GM23338 (cell line): ENCODE results near the gene FAM89B. TPM values are rescaled to one million over a fixed set of nuclear protein-coding genes. Genes with fewer than 3 reads are reported as not detected.

ENCODE experiments used
- ATAC-seq: fragments of 200-7000 bp; cut with Tn5 transposase; 3 replicates; pipeline ENCODE4 v1.9.1; 2020
- DNase-seq: peaks from one replicate; pipeline ENCODE4 v3.0.0-alpha.2; 2015; ENCODE audit warnings: low spot score
- H2AFZ ChIP-seq: fragments of 200-600 bp; sonication (generic); 2 replicates; pipeline ENCODE4 v1.8.0; 2016; ENCODE audit warnings: antibody characterized with exemption, mild to moderate bottlenecking, moderate library complexity
- H3F3A ChIP-seq: fragments of 200-600 bp; sonication (generic); replicated peaks from 2 replicates; pipeline ENCODE4 v1.8.0; 2017; ENCODE audit warnings: antibody characterized with exemption, mixed run types, low read depth
- H3K27ac ChIP-seq: fragments of 200-600 bp; sonication (generic); 2 replicates; pipeline ENCODE4 v1.6.1; 2016; ENCODE audit warnings: low read depth
- H3K27me3 ChIP-seq: fragments of 200-600 bp; sonication (generic); 2 replicates; pipeline ENCODE4 v1.8.0; 2016; ENCODE audit warnings: mild to moderate bottlenecking, mixed run types, moderate library complexity; ENCODE audit not compliant: insufficient read depth
- H3K36me3 ChIP-seq: fragments of 200-600 bp; sonication (generic); 2 replicates; pipeline ENCODE4 v1.8.0; 2016; ENCODE audit warnings: mild to moderate bottlenecking; ENCODE audit not compliant: insufficient read depth
- H3K4me1 ChIP-seq: fragments of 200-600 bp; sonication (generic); 2 replicates; pipeline ENCODE4 v1.8.0; 2016; ENCODE audit warnings: mild to moderate bottlenecking, moderate library complexity; ENCODE audit not compliant: insufficient read depth
- H3K4me2 ChIP-seq: fragments of 200-600 bp; sonication (generic); 2 replicates; pipeline ENCODE4 v1.7.1; 2017; ENCODE audit warnings: mixed run types
- H3K4me3 ChIP-seq: fragments of 200-600 bp; sonication (generic); 2 replicates; pipeline ENCODE4 v1.6.1; 2016; ENCODE audit warnings: mixed run types
- H3K79me2 ChIP-seq: fragments of 200-600 bp; sonication (generic); replicated peaks from 2 replicates; pipeline ENCODE4 v1.8.0; 2017; ENCODE audit warnings: mild to moderate bottlenecking; ENCODE audit not compliant: insufficient read depth
- H3K9me2 ChIP-seq: fragments of 200-600 bp; sonication (generic); 2 replicates; pipeline ENCODE4 v1.8.0; 2017; ENCODE audit not compliant: insufficient read depth
- H4K20me1 ChIP-seq: fragments of 200-600 bp; sonication (generic); replicated peaks from 2 replicates; pipeline ENCODE4 v1.8.0; 2017; ENCODE audit warnings: mild to moderate bottlenecking; ENCODE audit not compliant: insufficient read depth
- H3K27ac Mint-ChIP-seq: 2 replicates; pipeline ENCODE4 v1.8.0; 2020; ENCODE audit warnings: inconsistent platforms, mild to moderate bottlenecking, moderate library complexity, mixed read lengths
- H3K27me3 Mint-ChIP-seq: 3 replicates; pipeline ENCODE4 v1.8.0; 2022; ENCODE audit warnings: low read depth, mild to moderate bottlenecking, moderate library complexity, mixed read lengths, inconsistent platforms; ENCODE audit not compliant: insufficient read depth, poor library complexity
- H3K36me3 Mint-ChIP-seq: 3 replicates; pipeline ENCODE4 v1.8.0; 2021; ENCODE audit warnings: low read depth, mild to moderate bottlenecking, inconsistent platforms, moderate library complexity, mixed read lengths
- H3K4me1 Mint-ChIP-seq: 3 replicates; pipeline ENCODE4 v1.8.0; 2020; ENCODE audit warnings: mild to moderate bottlenecking, inconsistent platforms, mixed read lengths
- H3K4me3 Mint-ChIP-seq: 3 replicates; pipeline ENCODE4 v1.8.0; 2021; ENCODE audit warnings: moderate library complexity, mild to moderate bottlenecking, inconsistent platforms, mixed read lengths
- H3K9me3 Mint-ChIP-seq: 3 replicates; pipeline ENCODE4 v1.8.0; 2020; ENCODE audit warnings: moderate library complexity, mild to moderate bottlenecking, inconsistent platforms, mixed read lengths
- CREB1 ChIP-seq: fragments of 250-450 bp; sonication (Bioruptor Pico); IDR thresholded peaks from 2 replicates; pipeline ENCODE4 v1.5.0; 2020; ENCODE audit warnings: low read depth, mild to moderate bottlenecking, moderate library complexity
- EZH2 ChIP-seq: fragments of 200-600 bp; sonication (generic); IDR thresholded peaks from one replicate; pipeline ENCODE4 v1.8.0; 2017; ENCODE audit warnings: antibody characterized with exemption, mild to moderate bottlenecking, low read depth; ENCODE audit not compliant: unreplicated experiment
- EZH2phosphoT487 ChIP-seq: fragments of 200-600 bp; sonication (generic); IDR thresholded peaks from one replicate; pipeline ENCODE4 v1.8.1; 2018; ENCODE audit warnings: antibody characterized with exemption; ENCODE audit not compliant: unreplicated experiment
- NANOG ChIP-seq: IDR thresholded peaks from 2 replicates; pipeline ENCODE4 v1.6.1; 2016; ENCODE audit warnings: antibody characterized with exemption, borderline replicate concordance
- POLR2AphosphoS5 ChIP-seq: IDR thresholded peaks from 2 replicates; pipeline ENCODE4 v1.6.1; 2016; ENCODE audit warnings: antibody characterized with exemption, low read depth
- STAT1 ChIP-seq: IDR thresholded peaks from one replicate; pipeline ENCODE4 v1.6.1; 2016; ENCODE audit warnings: antibody characterized with exemption; ENCODE audit not compliant: unreplicated experiment
- ZNF114 ChIP-seq: fragments of 250-450 bp; sonication (Bioruptor Pico); IDR thresholded peaks from 2 replicates; pipeline ENCODE4 v1.5.0; 2020; ENCODE audit warnings: mild to moderate bottlenecking, moderate library complexity
- ZNF331 ChIP-seq: fragments of 250-450 bp; sonication (Bioruptor Pico); IDR thresholded peaks from 2 replicates; pipeline ENCODE4 v1.5.0; 2020; ENCODE audit warnings: low read depth, mild to moderate bottlenecking, moderate library complexity
- polyA plus RNA-seq: library from polyadenylated mRNA; unstranded; fragments of >200 nt; fragmentation: Nextera tagmentation; extraction: Ambion mirVana; gene quantifications from 2 replicates; pipeline ENCODE4 v1.2.1, GENCODE V29; 2016
- total RNA-seq: library from RNA; depleted of rRNA; stranded (reverse); fragments of >200 nt; shearing (Covaris generic); gene quantifications from 2 replicates; pipeline ENCODE4 v1.2.3, GENCODE V29; 2014
- TF ChIP-seq, protein P1 (sequence below): IDR thresholded peaks from 2 replicates; pipeline ENCODE4 v1.6.1; 2016; ENCODE audit warnings: antibody characterized with exemption
- TF ChIP-seq, protein P2 (sequence below): fragments of 250-450 bp; sonication (Bioruptor Pico); IDR thresholded peaks from 2 replicates; pipeline ENCODE4 v1.5.0; 2020; ENCODE audit warnings: mild to moderate bottlenecking, moderate library complexity
- TF ChIP-seq, protein P3 (sequence below), 2 experiments: fragments of 200-600 bp in 1 of 2; sonication (generic) in 1 of 2; conservative IDR thresholded peaks; 2 replicates each; pipeline versions ENCODE4 v1.5.1 to v1.6.1; 2016 to 2017; ENCODE audit warnings: antibody characterized with exemption in 2 of 2, low read depth in 2 of 2, mild to moderate bottlenecking in 2 of 2, moderate library complexity in 1 of 2

FAM89B gene
- total and polyA plus RNA-seq, 2 experiments from 2014 or later: 13.0 to 18.2 TPM

DNA sequence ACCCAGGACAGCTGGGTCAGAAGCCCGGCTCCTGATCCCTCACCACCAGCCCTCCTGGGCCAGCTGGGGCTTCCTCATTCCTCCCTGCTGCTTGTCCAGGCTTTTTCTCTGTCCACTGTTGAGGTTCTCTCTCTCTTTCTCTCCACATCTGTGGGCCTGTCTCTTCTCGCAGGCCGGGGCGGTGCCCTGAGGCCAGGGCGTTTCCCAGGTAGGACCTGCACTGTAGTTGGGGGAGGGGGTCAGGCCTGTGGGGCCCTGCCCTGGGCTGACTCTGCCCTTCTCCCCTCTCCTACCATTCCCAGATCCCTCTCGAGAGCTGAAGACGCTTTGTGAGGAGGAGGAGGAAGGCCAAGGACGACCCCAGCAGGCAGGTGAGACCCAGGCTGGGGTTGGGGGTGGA lies 8.4 kb downstream of the FAM89B start:
- Histone ChIP-seq H2AFZ (no peak overlapping the region), H3K27me3 (peaks cover 65% of the 10 kb centered on the region), H3K9me2 (no peaks in the 10 kb centered on the region), H4K20me1 (no peaks in the 10 kb centered on the region), H3K4me3 (no peak overlapping the region), H3K4me2 (no peak overlapping the region), H3K4me1 (peaks cover 5% of the 10 kb centered on the region; the same call in 1 of the 2 replicates), H3K36me3 (no peaks in the 10 kb centered on the region), H3K79me2 (no peaks in the 10 kb centered on the region), H3F3A (peaks cover 5% of the 10 kb centered on the region; the same call in 1 of the 2 replicates), H3K27ac (no peak overlapping the region)
- DNase-seq (no peak), ATAC-seq (no peak)
- Mint-ChIP-seq H3K4me3 (no peak overlapping the region), H3K27ac (no peak overlapping the region), H3K4me1 (peaks cover 9% of the 10 kb centered on the region), H3K9me3 (no peaks in the 10 kb centered on the region), H3K36me3 (no peaks in the 10 kb centered on the region), H3K27me3 (peaks cover 59% of the 10 kb centered on the region)
- TF ChIP-seq ZNF114 (CRISPR knock-in tag) (no peak), ZNF331 (CRISPR knock-in tag) (no peak), NANOG (no peak), EZH2 (no peak), EZH2phosphoT487 (no peak), CREB1 (no peak), POLR2AphosphoS5 (no peak), STAT1 (no peak)
- TF ChIP-seq, protein P1, sequence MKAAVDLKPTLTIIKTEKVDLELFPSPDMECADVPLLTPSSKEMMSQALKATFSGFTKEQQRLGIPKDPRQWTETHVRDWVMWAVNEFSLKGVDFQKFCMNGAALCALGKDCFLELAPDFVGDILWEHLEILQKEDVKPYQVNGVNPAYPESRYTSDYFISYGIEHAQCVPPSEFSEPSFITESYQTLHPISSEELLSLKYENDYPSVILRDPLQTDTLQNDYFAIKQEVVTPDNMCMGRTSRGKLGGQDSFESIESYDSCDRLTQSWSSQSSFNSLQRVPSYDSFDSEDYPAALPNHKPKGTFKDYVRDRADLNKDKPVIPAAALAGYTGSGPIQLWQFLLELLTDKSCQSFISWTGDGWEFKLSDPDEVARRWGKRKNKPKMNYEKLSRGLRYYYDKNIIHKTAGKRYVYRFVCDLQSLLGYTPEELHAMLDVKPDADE: no peak
- TF ChIP-seq, protein P2, sequence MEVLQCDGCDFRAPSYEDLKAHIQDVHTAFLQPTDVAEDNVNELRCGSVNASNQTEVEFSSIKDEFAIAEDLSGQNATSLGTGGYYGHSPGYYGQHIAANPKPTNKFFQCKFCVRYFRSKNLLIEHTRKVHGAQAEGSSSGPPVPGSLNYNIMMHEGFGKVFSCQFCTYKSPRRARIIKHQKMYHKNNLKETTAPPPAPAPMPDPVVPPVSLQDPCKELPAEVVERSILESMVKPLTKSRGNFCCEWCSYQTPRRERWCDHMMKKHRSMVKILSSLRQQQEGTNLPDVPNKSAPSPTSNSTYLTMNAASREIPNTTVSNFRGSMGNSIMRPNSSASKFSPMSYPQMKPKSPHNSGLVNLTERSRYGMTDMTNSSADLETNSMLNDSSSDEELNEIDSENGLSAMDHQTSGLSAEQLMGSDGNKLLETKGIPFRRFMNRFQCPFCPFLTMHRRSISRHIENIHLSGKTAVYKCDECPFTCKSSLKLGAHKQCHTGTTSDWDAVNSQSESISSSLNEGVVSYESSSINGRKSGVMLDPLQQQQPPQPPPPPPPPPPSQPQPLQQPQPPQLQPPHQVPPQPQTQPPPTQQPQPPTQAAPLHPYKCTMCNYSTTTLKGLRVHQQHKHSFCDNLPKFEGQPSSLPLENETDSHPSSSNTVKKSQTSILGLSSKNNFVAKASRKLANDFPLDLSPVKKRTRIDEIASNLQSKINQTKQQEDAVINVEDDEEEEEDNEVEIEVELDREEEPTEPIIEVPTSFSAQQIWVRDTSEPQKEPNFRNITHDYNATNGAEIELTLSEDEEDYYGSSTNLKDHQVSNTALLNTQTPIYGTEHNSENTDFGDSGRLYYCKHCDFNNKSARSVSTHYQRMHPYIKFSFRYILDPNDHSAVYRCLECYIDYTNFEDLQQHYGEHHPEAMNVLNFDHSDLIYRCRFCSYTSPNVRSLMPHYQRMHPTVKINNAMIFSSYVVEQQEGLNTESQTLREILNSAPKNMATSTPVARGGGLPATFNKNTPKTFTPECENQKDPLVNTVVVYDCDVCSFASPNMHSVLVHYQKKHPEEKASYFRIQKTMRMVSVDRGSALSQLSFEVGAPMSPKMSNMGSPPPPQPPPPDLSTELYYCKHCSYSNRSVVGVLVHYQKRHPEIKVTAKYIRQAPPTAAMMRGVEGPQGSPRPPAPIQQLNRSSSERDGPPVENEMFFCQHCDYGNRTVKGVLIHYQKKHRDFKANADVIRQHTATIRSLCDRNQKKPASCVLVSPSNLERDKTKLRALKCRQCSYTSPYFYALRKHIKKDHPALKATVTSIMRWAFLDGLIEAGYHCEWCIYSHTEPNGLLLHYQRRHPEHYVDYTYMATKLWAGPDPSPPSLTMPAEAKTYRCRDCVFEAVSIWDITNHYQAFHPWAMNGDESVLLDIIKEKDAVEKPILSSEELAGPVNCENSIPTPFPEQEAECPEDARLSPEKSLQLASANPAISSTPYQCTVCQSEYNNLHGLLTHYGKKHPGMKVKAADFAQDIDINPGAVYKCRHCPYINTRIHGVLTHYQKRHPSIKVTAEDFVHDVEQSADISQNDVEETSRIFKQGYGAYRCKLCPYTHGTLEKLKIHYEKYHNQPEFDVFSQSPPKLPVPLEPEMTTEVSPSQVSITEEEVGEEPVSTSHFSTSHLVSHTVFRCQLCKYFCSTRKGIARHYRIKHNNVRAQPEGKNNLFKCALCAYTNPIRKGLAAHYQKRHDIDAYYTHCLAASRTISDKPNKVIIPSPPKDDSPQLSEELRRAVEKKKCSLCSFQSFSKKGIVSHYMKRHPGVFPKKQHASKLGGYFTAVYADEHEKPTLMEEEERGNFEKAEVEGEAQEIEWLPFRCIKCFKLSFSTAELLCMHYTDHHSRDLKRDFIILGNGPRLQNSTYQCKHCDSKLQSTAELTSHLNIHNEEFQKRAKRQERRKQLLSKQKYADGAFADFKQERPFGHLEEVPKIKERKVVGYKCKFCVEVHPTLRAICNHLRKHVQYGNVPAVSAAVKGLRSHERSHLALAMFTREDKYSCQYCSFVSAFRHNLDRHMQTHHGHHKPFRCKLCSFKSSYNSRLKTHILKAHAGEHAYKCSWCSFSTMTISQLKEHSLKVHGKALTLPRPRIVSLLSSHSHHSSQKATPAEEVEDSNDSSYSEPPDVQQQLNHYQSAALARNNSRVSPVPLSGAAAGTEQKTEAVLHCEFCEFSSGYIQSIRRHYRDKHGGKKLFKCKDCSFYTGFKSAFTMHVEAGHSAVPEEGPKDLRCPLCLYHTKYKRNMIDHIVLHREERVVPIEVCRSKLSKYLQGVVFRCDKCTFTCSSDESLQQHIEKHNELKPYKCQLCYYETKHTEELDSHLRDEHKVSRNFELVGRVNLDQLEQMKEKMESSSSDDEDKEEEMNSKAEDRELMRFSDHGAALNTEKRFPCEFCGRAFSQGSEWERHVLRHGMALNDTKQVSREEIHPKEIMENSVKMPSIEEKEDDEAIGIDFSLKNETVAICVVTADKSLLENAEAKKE (CRISPR knock-in tag): no peak
- TF ChIP-seq, protein P3, sequence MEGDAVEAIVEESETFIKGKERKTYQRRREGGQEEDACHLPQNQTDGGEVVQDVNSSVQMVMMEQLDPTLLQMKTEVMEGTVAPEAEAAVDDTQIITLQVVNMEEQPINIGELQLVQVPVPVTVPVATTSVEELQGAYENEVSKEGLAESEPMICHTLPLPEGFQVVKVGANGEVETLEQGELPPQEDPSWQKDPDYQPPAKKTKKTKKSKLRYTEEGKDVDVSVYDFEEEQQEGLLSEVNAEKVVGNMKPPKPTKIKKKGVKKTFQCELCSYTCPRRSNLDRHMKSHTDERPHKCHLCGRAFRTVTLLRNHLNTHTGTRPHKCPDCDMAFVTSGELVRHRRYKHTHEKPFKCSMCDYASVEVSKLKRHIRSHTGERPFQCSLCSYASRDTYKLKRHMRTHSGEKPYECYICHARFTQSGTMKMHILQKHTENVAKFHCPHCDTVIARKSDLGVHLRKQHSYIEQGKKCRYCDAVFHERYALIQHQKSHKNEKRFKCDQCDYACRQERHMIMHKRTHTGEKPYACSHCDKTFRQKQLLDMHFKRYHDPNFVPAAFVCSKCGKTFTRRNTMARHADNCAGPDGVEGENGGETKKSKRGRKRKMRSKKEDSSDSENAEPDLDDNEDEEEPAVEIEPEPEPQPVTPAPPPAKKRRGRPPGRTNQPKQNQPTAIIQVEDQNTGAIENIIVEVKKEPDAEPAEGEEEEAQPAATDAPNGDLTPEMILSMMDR (conservative IDR thresholded peaks at IDR 0.05; ENCODE audit: low read depth in 2 of 2): no peak
